Uterus (tissue), 2 donors: ENCODE data around the gene KLHL18.

Experiments
- POLR2A ChIP-seq, 2 donors: fragments of 450-650 bp; IDR thresholded peaks; one replicate each; pipeline ENCODE4 v1.6.1; 2016; ENCODE audit warnings: antibody characterized with exemption in 2 of 2, mild to moderate bottlenecking in 1 of 2, moderate library complexity in 1 of 2
- TF ChIP-seq, protein P1 (sequence below), 4 experiments: fragments of 200-600 bp in 2 of 4; fragments of 450-650 bp in 2 of 4; sonication (generic) in 2 of 4; IDR thresholded peaks; one replicate each; pipeline ENCODE4 v1.5.1; 2016 to 2019; ENCODE audit warnings: antibody characterized with exemption in 4 of 4, mild to moderate bottlenecking in 2 of 4, moderate library complexity in 1 of 4

GRCh38 chr3:47245271-47245670 lies 37.5 kb upstream of the KLHL18 start:
- TF ChIP-seq, protein P1, sequence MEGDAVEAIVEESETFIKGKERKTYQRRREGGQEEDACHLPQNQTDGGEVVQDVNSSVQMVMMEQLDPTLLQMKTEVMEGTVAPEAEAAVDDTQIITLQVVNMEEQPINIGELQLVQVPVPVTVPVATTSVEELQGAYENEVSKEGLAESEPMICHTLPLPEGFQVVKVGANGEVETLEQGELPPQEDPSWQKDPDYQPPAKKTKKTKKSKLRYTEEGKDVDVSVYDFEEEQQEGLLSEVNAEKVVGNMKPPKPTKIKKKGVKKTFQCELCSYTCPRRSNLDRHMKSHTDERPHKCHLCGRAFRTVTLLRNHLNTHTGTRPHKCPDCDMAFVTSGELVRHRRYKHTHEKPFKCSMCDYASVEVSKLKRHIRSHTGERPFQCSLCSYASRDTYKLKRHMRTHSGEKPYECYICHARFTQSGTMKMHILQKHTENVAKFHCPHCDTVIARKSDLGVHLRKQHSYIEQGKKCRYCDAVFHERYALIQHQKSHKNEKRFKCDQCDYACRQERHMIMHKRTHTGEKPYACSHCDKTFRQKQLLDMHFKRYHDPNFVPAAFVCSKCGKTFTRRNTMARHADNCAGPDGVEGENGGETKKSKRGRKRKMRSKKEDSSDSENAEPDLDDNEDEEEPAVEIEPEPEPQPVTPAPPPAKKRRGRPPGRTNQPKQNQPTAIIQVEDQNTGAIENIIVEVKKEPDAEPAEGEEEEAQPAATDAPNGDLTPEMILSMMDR (IDR thresholded peaks at IDR 0.05): no peak
- no peak for TF ChIP-seq POLR2A (IDR thresholded peaks at IDR 0.05)
